Suprapubic skin (tissue), 4 donors: ENCODE data around the gene CHRNA4. TPM values are rescaled to one million over a fixed set of nuclear protein-coding genes. Genes with fewer than 3 reads are reported as not detected.

Experiments
- DNase-seq, 2 donors: peaks; one replicate each; pipeline ENCODE4 v3.0.0-alpha.2; 2019; ENCODE audit warnings: low spot score in 2 of 2
- H3K27ac ChIP-seq: fragments of 200-600 bp; sonication (generic); one replicate; pipeline ENCODE4 v1.5.1; 2019
- H3K27me3 ChIP-seq: fragments of 200-600 bp; sonication (generic); one replicate; pipeline ENCODE4 v1.5.1; 2019
- H3K36me3 ChIP-seq: fragments of 200-600 bp; sonication (generic); one replicate; pipeline ENCODE4 v1.5.1; 2019
- H3K4me1 ChIP-seq: fragments of 200-600 bp; sonication (generic); one replicate; pipeline ENCODE4 v1.5.1; 2019
- H3K4me3 ChIP-seq: fragments of 200-600 bp; sonication (generic); one replicate; pipeline ENCODE4 v1.5.1; 2019; ENCODE audit warnings: mild to moderate bottlenecking
- H3K9me3 ChIP-seq: fragments of 200-600 bp; sonication (generic); one replicate; pipeline ENCODE4 v1.5.1; 2019
- CTCF ChIP-seq, 2 donors: fragments of 200-600 bp in 1 of 2; fragments of 450-650 bp in 1 of 2; sonication (generic) in 1 of 2; IDR thresholded peaks; one replicate each; pipeline ENCODE4 v1.5.1; 2016 to 2019; ENCODE audit warnings: antibody characterized with exemption in 2 of 2, mild to moderate bottlenecking in 1 of 2, moderate library complexity in 1 of 2
- EP300 ChIP-seq: sonication (generic); formaldehyde crosslinking; IDR thresholded peaks from one replicate; pipeline ENCODE4 v1.6.1; 2017; ENCODE audit warnings: antibody characterized with exemption
- POLR2A ChIP-seq, 2 donors: fragments of 450-650 bp; IDR thresholded peaks; one replicate each; pipeline ENCODE4 v1.6.1; 2017; ENCODE audit warnings: antibody characterized with exemption in 2 of 2, mild to moderate bottlenecking in 2 of 2, moderate library complexity in 2 of 2
- POLR2AphosphoS5 ChIP-seq, 3 donors: sonication (generic); formaldehyde crosslinking; IDR thresholded peaks; one replicate each; pipeline ENCODE4 v1.6.1; 2017; ENCODE audit warnings: antibody characterized with exemption in 3 of 3
- WGBS: methylation state at CpG from one replicate; pipeline ENCODE4 v1.1.5; 2018; 5-methylcytosine and 5-hydroxymethylcytosine counted together
- total RNA-seq, 4 donors: library from RNA; depleted of rRNA; stranded (reverse); fragments of >200 nt; gene quantifications; one replicate each; pipeline ENCODE4 v1.1.0, GENCODE V29; 2016

CHRNA4 gene
- total RNA-seq, 4 donors from 2014 or later: not detected

- Histone ChIP-seq H3K27me3 (peaks cover 64% of the 10 kb centered on the region), H3K36me3 (no peaks in the 10 kb centered on the region), H3K4me3 (no peak overlapping the region), H3K4me1 (no peaks in the 10 kb centered on the region), H3K9me3 (no peaks in the 10 kb centered on the region), H3K27ac (no peak overlapping the region)
- no peak for DNase-seq
- WGBS: 94% methylated on average over 11 of the region's 27 CpGs
- TF ChIP-seq EP300 (no peak), CTCF (IDR thresholded peaks at IDR 0.05) (no peak), POLR2A (IDR thresholded peaks at IDR 0.05) (no peak), POLR2AphosphoS5 (IDR thresholded peaks at IDR 0.05) (no peak)
Measured at GRCh38 chr20:63407928-63408683, 47.0 kb upstream of the CHRNA4 start.

GRCh38 chr20:63406617-63407245 is 45.6 kb upstream of the CHRNA4 start:
- no peak overlapping the region for H3K27ac ChIP-seq
- no peaks in the 10 kb centered on the region for H3K36me3 ChIP-seq
- H3K27me3 ChIP-seq: peaks cover 64% of the 10 kb centered on the region
- WGBS: 84% methylated on average over 11 of the region's 60 CpGs
- no peak overlapping the region for H3K4me3 ChIP-seq
- DNase-seq: no peak
- no peaks in the 10 kb centered on the region for H3K4me1 ChIP-seq
- H3K9me3 ChIP-seq: no peaks in the 10 kb centered on the region
- no peak for TF ChIP-seq CTCF (IDR thresholded peaks at IDR 0.05)
- TF ChIP-seq POLR2AphosphoS5 (IDR thresholded peaks at IDR 0.05): no peak
- TF ChIP-seq POLR2A (IDR thresholded peaks at IDR 0.05): no peak
- no peak for TF ChIP-seq EP300

GRCh38 chr20:63406011-63406410 is 44.9 kb upstream of the CHRNA4 start:
- Histone ChIP-seq H3K27me3 (peaks cover 64% of the 10 kb centered on the region), H3K4me1 (no peaks in the 10 kb centered on the region), H3K27ac (no peak overlapping the region), H3K36me3 (no peaks in the 10 kb centered on the region), H3K4me3 (no peak overlapping the region), H3K9me3 (no peaks in the 10 kb centered on the region)
- DNase-seq: no peak
- TF ChIP-seq POLR2A (IDR thresholded peaks at IDR 0.05) (no peak), CTCF (IDR thresholded peaks at IDR 0.05) (no peak), POLR2AphosphoS5 (IDR thresholded peaks at IDR 0.05) (no peak), EP300 (no peak)
- 91% methylated on average over 6 of the region's 23 CpGs for WGBS

- DNase-seq: no peak
- 77% methylated on average over 10 of the region's 31 CpGs for WGBS
- Histone ChIP-seq H3K27me3 (peaks cover 61% of the 10 kb centered on the region), H3K27ac (no peak overlapping the region), H3K9me3 (no peaks in the 10 kb centered on the region), H3K4me3 (no peak overlapping the region), H3K36me3 (no peaks in the 10 kb centered on the region), H3K4me1 (no peaks in the 10 kb centered on the region)
- TF ChIP-seq POLR2AphosphoS5 (IDR thresholded peaks at IDR 0.05) (no peak), POLR2A (IDR thresholded peaks at IDR 0.05) (no peak), EP300 (no peak), CTCF (IDR thresholded peaks at IDR 0.05) (no peak)
Measured at GRCh38 chr20:63405102-63405730, 44.1 kb upstream of the CHRNA4 start.
